ENCODE results near the gene CDCP1. TPM values are rescaled to one million over a fixed set of nuclear protein-coding genes. Genes with fewer than 3 reads are reported as not detected.

Gene CDCP1
- total and polyA plus RNA-seq, 12 donors, result 0.27 to 4.3 (median 1.6) TPM

- intact Hi-C loops (cut with DNase I), result no loop called here
- DNase-seq, result no peak
- Histone ChIP-seq H3K4me1 (replicated peaks in 1 of 2) (no peaks in the 10 kb centered on the region), H3K9me3 (replicated peaks in 1 of 3) (no peaks in the 10 kb centered on the region), H3K4me3 (no peak overlapping the region), H3K27me3 (no peaks in the 10 kb centered on the region), H3K27ac (peak overlapping the region in 1 of 5 donors; percentile 32), H3K36me3 (replicated peaks in 1 of 2) (no peaks in the 10 kb centered on the region)
- WGBS, 4 donors, result 78 to 95% (median 89%) methylated on average over 3 of the region's 3 CpGs
- TF ChIP-seq POLR2A (IDR thresholded peaks at IDR 0.05) (no peak), CTCF (IDR thresholded peaks at IDR 0.05) (no peak)
These were observed 88.6 kb downstream of the CDCP1 start for GRCh38 chr3:45057557-45057956.

GRCh38 chr3:45056608-45057301 is 89.4 kb downstream of the CDCP1 start:
- no peak for TF ChIP-seq CTCF (IDR thresholded peaks at IDR 0.05)
- TF ChIP-seq POLR2A (IDR thresholded peaks at IDR 0.05), result no peak
- Histone ChIP-seq H3K4me1 (replicated peaks in 1 of 2) (no peaks in the 10 kb centered on the region), H3K4me3 (no peak overlapping the region), H3K27ac (peak overlapping the region in 2 of 5 donors; percentile 32 to 44), H3K27me3 (no peaks in the 10 kb centered on the region), H3K9me3 (replicated peaks in 1 of 3) (no peaks in the 10 kb centered on the region), H3K36me3 (replicated peaks in 1 of 2) (no peaks in the 10 kb centered on the region)
- DNase-seq, result no peak
- intact Hi-C loops (cut with DNase I), result no loop called here
- 75 to 80% (median 76%) methylated on average over 5 of the region's 5 CpGs for WGBS, 4 donors

- H3K9me3 ChIP-seq (replicated peaks in 1 of 3), result no peaks in the 10 kb centered on the region
- TF ChIP-seq POLR2A (IDR thresholded peaks at IDR 0.05), result no peak
- TF ChIP-seq CTCF (IDR thresholded peaks at IDR 0.05), result no peak
- H3K4me1 ChIP-seq (replicated peaks in 1 of 2), result no peaks in the 10 kb centered on the region
- H3K27me3 ChIP-seq, result no peaks in the 10 kb centered on the region
- intact Hi-C loops (cut with DNase I), result no loop called here
- no peaks in the 10 kb centered on the region for H3K36me3 ChIP-seq (replicated peaks in 1 of 2)
- DNase-seq, result no peak
- H3K27ac ChIP-seq, result peak overlapping the region in 1 of 5 donors; percentile 46
- H3K4me3 ChIP-seq, result no peak overlapping the region
- 76 to 81% (median 79%) methylated on average over 7 of the region's 7 CpGs for WGBS, 4 donors
These were observed 90.6 kb downstream of the CDCP1 start for GRCh38 chr3:45055411-45056143.

GRCh38 chr3:45055032-45055410 is 91.2 kb downstream of the CDCP1 start:
- TF ChIP-seq POLR2A (IDR thresholded peaks at IDR 0.05), result no peak
- no peak for TF ChIP-seq CTCF (IDR thresholded peaks at IDR 0.05)
- Histone ChIP-seq H3K9me3 (replicated peaks in 1 of 3) (no peaks in the 10 kb centered on the region), H3K4me1 (replicated peaks in 1 of 2) (no peaks in the 10 kb centered on the region), H3K27ac (no peak overlapping the region), H3K27me3 (no peaks in the 10 kb centered on the region), H3K36me3 (replicated peaks in 1 of 2) (no peaks in the 10 kb centered on the region), H3K4me3 (no peak overlapping the region)
- DNase-seq, result no peak
- 22 to 37% (median 27%) methylated on average over 2 of the region's 2 CpGs for WGBS, 4 donors
- intact Hi-C loops (cut with DNase I), result no loop called here
